ENCODE results near the gene ZNF148. TPM values are rescaled to one million over a fixed set of nuclear protein-coding genes. Genes with fewer than 3 reads are reported as not detected.

ZNF148 gene
- polyA plus RNA-seq, 3 donors: 6.5 to 48.4 (median 34.1) TPM

DNA sequence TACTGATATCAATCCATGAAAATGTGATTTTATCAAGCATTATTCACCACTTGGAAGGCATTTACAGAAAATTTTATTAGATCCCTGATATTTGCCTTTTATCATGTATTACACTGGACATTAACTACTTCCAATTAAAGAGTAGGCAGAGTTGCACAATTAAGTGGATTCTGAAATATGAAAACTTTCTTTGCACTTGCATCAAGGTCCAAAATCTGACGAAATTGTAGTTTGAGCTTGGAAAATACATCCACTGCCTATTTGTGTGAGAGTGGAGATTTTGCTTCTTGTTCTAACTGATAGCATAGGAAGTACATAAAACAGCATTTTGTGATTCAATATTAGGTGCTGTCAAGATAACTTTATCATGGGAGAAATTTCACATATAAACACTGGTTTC lies 113.0 kb downstream of the ZNF148 start:
- H2AFZ ChIP-seq (ENCODE audit: insufficient read depth, low read depth, low read length, poor library complexity, severe bottlenecking): no peak overlapping the region
- TF ChIP-seq, protein P1, sequence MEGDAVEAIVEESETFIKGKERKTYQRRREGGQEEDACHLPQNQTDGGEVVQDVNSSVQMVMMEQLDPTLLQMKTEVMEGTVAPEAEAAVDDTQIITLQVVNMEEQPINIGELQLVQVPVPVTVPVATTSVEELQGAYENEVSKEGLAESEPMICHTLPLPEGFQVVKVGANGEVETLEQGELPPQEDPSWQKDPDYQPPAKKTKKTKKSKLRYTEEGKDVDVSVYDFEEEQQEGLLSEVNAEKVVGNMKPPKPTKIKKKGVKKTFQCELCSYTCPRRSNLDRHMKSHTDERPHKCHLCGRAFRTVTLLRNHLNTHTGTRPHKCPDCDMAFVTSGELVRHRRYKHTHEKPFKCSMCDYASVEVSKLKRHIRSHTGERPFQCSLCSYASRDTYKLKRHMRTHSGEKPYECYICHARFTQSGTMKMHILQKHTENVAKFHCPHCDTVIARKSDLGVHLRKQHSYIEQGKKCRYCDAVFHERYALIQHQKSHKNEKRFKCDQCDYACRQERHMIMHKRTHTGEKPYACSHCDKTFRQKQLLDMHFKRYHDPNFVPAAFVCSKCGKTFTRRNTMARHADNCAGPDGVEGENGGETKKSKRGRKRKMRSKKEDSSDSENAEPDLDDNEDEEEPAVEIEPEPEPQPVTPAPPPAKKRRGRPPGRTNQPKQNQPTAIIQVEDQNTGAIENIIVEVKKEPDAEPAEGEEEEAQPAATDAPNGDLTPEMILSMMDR (IDR thresholded peaks at IDR 0.05): no peak
- peaks cover 13% of the 10 kb centered on the region in 2 donors for H3K4me1 ChIP-seq (ENCODE audit: control insufficient read depth in 1 of 2, insufficient read depth in 2 of 2, low read length in 2 of 2)
- peaks cover 4 to 10% (median 6%) of the 10 kb centered on the region in 3 donors for H3K27me3 Mint-ChIP-seq (ENCODE audit: low read depth in 3 of 3)
- H3K27ac ChIP-seq (ENCODE audit: low read depth in 1 of 2, low read length in 2 of 2): no peak overlapping the region
- H3K4me3 ChIP-seq (replicated peaks in 1 of 3; ENCODE audit: low read depth in 2 of 3, low read length in 3 of 3): no peak overlapping the region
- no peak overlapping the region for H3K4me3 Mint-ChIP-seq
- H3K79me2 ChIP-seq (ENCODE audit: insufficient read depth, low read length): no peaks in the 10 kb centered on the region
- H3K27ac Mint-ChIP-seq: no peak overlapping the region
- no peaks in the 10 kb centered on the region for H3K9me3 ChIP-seq (replicated peaks in 1 of 2; ENCODE audit: control insufficient read depth in 1 of 2, insufficient read depth in 1 of 2, low read length in 2 of 2)
- no peak overlapping the region for H3K4me2 ChIP-seq (replicated peaks; ENCODE audit: extremely low read depth, low read length, poor library complexity, severe bottlenecking)
- H3K4me1 Mint-ChIP-seq: peaks cover 16% of the 10 kb centered on the region
- H3K36me3 Mint-ChIP-seq: peaks cover 54 to 61% of the 10 kb centered on the region in 2 donors
- H3K27me3 ChIP-seq (ENCODE audit: control insufficient read depth in 2 of 2, insufficient read depth in 2 of 2, low read length in 2 of 2): peaks cover 2 to 6% of the 10 kb centered on the region in 2 donors
- peaks cover 3 to 34% of the 10 kb centered on the region in 2 donors for H3K36me3 ChIP-seq (replicated peaks in 1 of 2; ENCODE audit: control insufficient read depth in 1 of 2, insufficient read depth in 2 of 2, low read length in 2 of 2)
- no peak overlapping the region for H3K9ac ChIP-seq (ENCODE audit: insufficient read depth, low read length, poor library complexity, severe bottlenecking)
- intact Hi-C loops (cut with micrococcal nuclease): no loop called here
- peaks cover 90% of the 10 kb centered on the region for H4K20me1 ChIP-seq (ENCODE audit: insufficient read depth, low read length)
- no CpG with 5 or more reads among the region's 1 CpG for WGBS (ENCODE audit: insufficient coverage)
- DNase-seq: no peak
- peaks cover 0 to 2% (median 0%) of the 10 kb centered on the region in 7 donors for H3K9me3 Mint-ChIP-seq

DNA sequence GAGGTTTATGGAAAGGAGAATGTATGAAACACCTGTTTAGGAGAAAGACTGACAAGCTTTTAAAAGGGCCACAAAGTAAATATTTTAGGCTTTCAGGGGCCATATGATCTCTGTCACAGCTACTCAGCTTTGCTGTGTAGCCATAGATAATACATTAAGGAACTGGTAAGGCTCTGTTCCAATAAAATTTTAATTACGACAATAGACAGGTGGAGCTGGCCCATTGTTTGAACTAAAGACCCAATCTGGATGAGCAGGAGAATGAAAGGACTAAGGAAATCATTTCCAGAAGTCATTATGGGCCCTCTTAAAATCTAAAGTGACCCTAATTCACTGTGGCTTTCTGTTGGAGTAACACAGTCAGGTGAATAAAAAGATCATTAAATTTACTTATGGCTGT lies 114.1 kb downstream of the ZNF148 start:
- no peak overlapping the region for H3K4me3 ChIP-seq (replicated peaks in 1 of 3; ENCODE audit: low read depth in 2 of 3, low read length in 3 of 3)
- WGBS (ENCODE audit: insufficient coverage): 100% methylated on average over 1 of the region's 1 CpG
- no peak for DNase-seq
- peaks cover 3 to 34% of the 10 kb centered on the region in 2 donors for H3K36me3 ChIP-seq (replicated peaks in 1 of 2; ENCODE audit: control insufficient read depth in 1 of 2, insufficient read depth in 2 of 2, low read length in 2 of 2)
- H3K9me3 Mint-ChIP-seq: peaks cover 5 to 11% (median 7%) of the 10 kb centered on the region in 7 donors
- peaks cover 2 to 7% of the 10 kb centered on the region in 2 donors for H3K27me3 ChIP-seq (ENCODE audit: control insufficient read depth in 2 of 2, insufficient read depth in 2 of 2, low read length in 2 of 2)
- H3K27ac Mint-ChIP-seq: no peak overlapping the region
- no peaks in the 10 kb centered on the region for H3K79me2 ChIP-seq (ENCODE audit: insufficient read depth, low read length)
- intact Hi-C loops (cut with micrococcal nuclease): no loop called here
- TF ChIP-seq, protein P1 (IDR thresholded peaks at IDR 0.05): no peak
- no peak overlapping the region for H2AFZ ChIP-seq (ENCODE audit: insufficient read depth, low read depth, low read length, poor library complexity, severe bottlenecking)
- H3K27ac ChIP-seq (ENCODE audit: low read depth in 1 of 2, low read length in 2 of 2): no peak overlapping the region
- H4K20me1 ChIP-seq (ENCODE audit: insufficient read depth, low read length): peaks cover 92% of the 10 kb centered on the region
- peaks cover 52 to 59% of the 10 kb centered on the region in 2 donors for H3K36me3 Mint-ChIP-seq
- no peak overlapping the region for H3K9ac ChIP-seq (ENCODE audit: insufficient read depth, low read length, poor library complexity, severe bottlenecking)
- no peak overlapping the region for H3K4me3 Mint-ChIP-seq
- H3K9me3 ChIP-seq (replicated peaks in 1 of 2; ENCODE audit: control insufficient read depth in 1 of 2, insufficient read depth in 1 of 2, low read length in 2 of 2): peaks cover 0 to 6% of the 10 kb centered on the region in 2 donors
- peaks cover 20% of the 10 kb centered on the region for H3K4me1 Mint-ChIP-seq
- peaks cover 14 to 15% of the 10 kb centered on the region in 2 donors for H3K4me1 ChIP-seq (ENCODE audit: control insufficient read depth in 1 of 2, insufficient read depth in 2 of 2, low read length in 2 of 2)
- peaks cover 7 to 19% (median 9%) of the 10 kb centered on the region in 3 donors for H3K27me3 Mint-ChIP-seq (ENCODE audit: low read depth in 3 of 3)
- H3K4me2 ChIP-seq (replicated peaks; ENCODE audit: extremely low read depth, low read length, poor library complexity, severe bottlenecking): no peak overlapping the region
